IPS-18a (cell line): Measurements from ENCODE around the gene LDLRAD3.
A peak's percentile ranks its signal among the peaks of the same experiment; 100 is the strongest.

Experiments
- H3K27ac ChIP-seq: one replicate; pipeline ENCODE4 v1.5.1; 2013; ENCODE audit warnings: low read length
- H3K27me3 ChIP-seq: one replicate; pipeline ENCODE4 v1.6.1; 2013; ENCODE audit warnings: mild to moderate bottlenecking, low read length; ENCODE audit not compliant: control insufficient read depth, insufficient read depth
- H3K36me3 ChIP-seq: one replicate; pipeline ENCODE4 v1.6.1; 2013; ENCODE audit warnings: low read depth, low read length; ENCODE audit not compliant: control insufficient read depth
- H3K4me1 ChIP-seq: one replicate; pipeline ENCODE4 v1.6.1; 2013; ENCODE audit warnings: low read depth, low read length; ENCODE audit not compliant: control insufficient read depth
- H3K4me3 ChIP-seq: one replicate; pipeline ENCODE4 v1.5.1; 2013; ENCODE audit warnings: low read length
- H3K9ac ChIP-seq: one replicate; pipeline ENCODE4 v1.6.1; 2013; ENCODE audit warnings: mild to moderate bottlenecking, low read length, moderate library complexity
- H3K9me3 ChIP-seq: one replicate; pipeline ENCODE4 v1.6.1; 2013; ENCODE audit warnings: low read depth, low read length; ENCODE audit not compliant: control insufficient read depth

LDLRAD3 gene

GRCh38 chr11:35930466-35930865, 13.4 kb upstream of the LDLRAD3 start:
- no peak overlapping the region for H3K27ac ChIP-seq
- H3K4me1 ChIP-seq: no peaks in the 10 kb centered on the region
- H3K4me3 ChIP-seq: no peak overlapping the region
- H3K36me3 ChIP-seq: no peaks in the 10 kb centered on the region
- H3K9me3 ChIP-seq: no peaks in the 10 kb centered on the region
- no peaks in the 10 kb centered on the region for H3K27me3 ChIP-seq
- H3K9ac ChIP-seq: no peak overlapping the region

GRCh38 chr11:35932121-35932520, 11.7 kb upstream of the LDLRAD3 start:
- no peak overlapping the region for H3K4me3 ChIP-seq
- H3K27ac ChIP-seq: no peak overlapping the region
- no peaks in the 10 kb centered on the region for H3K9me3 ChIP-seq
- H3K9ac ChIP-seq: no peak overlapping the region
- no peaks in the 10 kb centered on the region for H3K27me3 ChIP-seq
- H3K4me1 ChIP-seq: no peaks in the 10 kb centered on the region
- no peaks in the 10 kb centered on the region for H3K36me3 ChIP-seq

GRCh38 chr11:35932681-35933319, 11.1 kb upstream of the LDLRAD3 start:
- no peak overlapping the region for H3K9ac ChIP-seq
- H3K27me3 ChIP-seq: no peaks in the 10 kb centered on the region
- H3K36me3 ChIP-seq: no peaks in the 10 kb centered on the region
- H3K9me3 ChIP-seq: no peaks in the 10 kb centered on the region
- H3K27ac ChIP-seq: no peak overlapping the region
- no peak overlapping the region for H3K4me3 ChIP-seq
- peaks cover 3% of the 10 kb centered on the region for H3K4me1 ChIP-seq

GRCh38 chr11:35933320-35933871, 10.5 kb upstream of the LDLRAD3 start:
- no peak overlapping the region for H3K27ac ChIP-seq
- no peaks in the 10 kb centered on the region for H3K9me3 ChIP-seq
- H3K36me3 ChIP-seq: no peaks in the 10 kb centered on the region

GRCh38 chr11:35934271-35934670, 9.6 kb upstream of the LDLRAD3 start:
- H3K4me3 ChIP-seq: no peak overlapping the region
- no peaks in the 10 kb centered on the region for H3K36me3 ChIP-seq
- peaks cover 3% of the 10 kb centered on the region for H3K4me1 ChIP-seq
- no peak overlapping the region for H3K27ac ChIP-seq
- H3K27me3 ChIP-seq: no peaks in the 10 kb centered on the region
- H3K9me3 ChIP-seq: no peaks in the 10 kb centered on the region
- H3K9ac ChIP-seq: no peak overlapping the region

More at GRCh38 chr11:35933320-35933871, 10.5 kb upstream of the LDLRAD3 start:
- Histone ChIP-seq H3K4me1 (peaks cover 3% of the 10 kb centered on the region), H3K27me3 (no peaks in the 10 kb centered on the region), H3K9ac (no peak overlapping the region), H3K4me3 (no peak overlapping the region)

GRCh38 chr11:35934981-35935380, 8.9 kb upstream of the LDLRAD3 start:
- H3K4me3 ChIP-seq: no peak overlapping the region
- no peaks in the 10 kb centered on the region for H3K27me3 ChIP-seq
- no peaks in the 10 kb centered on the region for H3K9me3 ChIP-seq
- H3K27ac ChIP-seq: no peak overlapping the region
- no peaks in the 10 kb centered on the region for H3K36me3 ChIP-seq
- no peak overlapping the region for H3K9ac ChIP-seq
- peaks cover 3% of the 10 kb centered on the region for H3K4me1 ChIP-seq

GRCh38 chr11:35935390-35935789, 8.5 kb upstream of the LDLRAD3 start:
- Histone ChIP-seq H3K4me1 (peaks cover 3% of the 10 kb centered on the region), H3K36me3 (no peaks in the 10 kb centered on the region), H3K27ac (no peak overlapping the region), H3K9ac (no peak overlapping the region), H3K9me3 (no peaks in the 10 kb centered on the region), H3K27me3 (no peaks in the 10 kb centered on the region), H3K4me3 (no peak overlapping the region)

- Histone ChIP-seq H3K27me3 (no peaks in the 10 kb centered on the region), H3K4me3 (no peak overlapping the region), H3K27ac (no peak overlapping the region), H3K36me3 (no peaks in the 10 kb centered on the region), H3K4me1 (peaks cover 3% of the 10 kb centered on the region), H3K9ac (no peak overlapping the region), H3K9me3 (no peaks in the 10 kb centered on the region)
Observed at GRCh38 chr11:35937111-35937510, 6.8 kb upstream of the LDLRAD3 start.

- no peak overlapping the region for H3K4me3 ChIP-seq
- no peak overlapping the region for H3K27ac ChIP-seq
- peaks cover 5% of the 10 kb centered on the region for H3K27me3 ChIP-seq
- no peak overlapping the region for H3K9ac ChIP-seq
- peaks cover 3% of the 10 kb centered on the region for H3K4me1 ChIP-seq
- no peaks in the 10 kb centered on the region for H3K36me3 ChIP-seq
- H3K9me3 ChIP-seq: no peaks in the 10 kb centered on the region
Observed at GRCh38 chr11:35937700-35938099, 6.2 kb upstream of the LDLRAD3 start.

- Histone ChIP-seq H3K9ac (no peak overlapping the region), H3K4me1 (peaks cover 9% of the 10 kb centered on the region), H3K4me3 (no peak overlapping the region), H3K27me3 (peaks cover 10% of the 10 kb centered on the region), H3K36me3 (no peaks in the 10 kb centered on the region), H3K27ac (no peak overlapping the region), H3K9me3 (no peaks in the 10 kb centered on the region)
Observed at GRCh38 chr11:35938231-35938630, 5.6 kb upstream of the LDLRAD3 start.

- H3K9ac ChIP-seq: peak overlapping the region; percentile 84
- peak overlapping the region; percentile 59 for H3K27ac ChIP-seq
- H3K9me3 ChIP-seq: no peaks in the 10 kb centered on the region
- peak overlapping the region; percentile 77 for H3K4me3 ChIP-seq
- no peaks in the 10 kb centered on the region for H3K36me3 ChIP-seq
- peaks cover 28% of the 10 kb centered on the region for H3K27me3 ChIP-seq
- peaks cover 29% of the 10 kb centered on the region for H3K4me1 ChIP-seq
Observed at GRCh38 chr11:35943309-35943708, 553 bp upstream of the LDLRAD3 start.

- peaks cover 28% of the 10 kb centered on the region for H3K27me3 ChIP-seq
- H3K36me3 ChIP-seq: no peaks in the 10 kb centered on the region
- no peaks in the 10 kb centered on the region for H3K9me3 ChIP-seq
- H3K4me3 ChIP-seq: peak overlapping the region; percentile 83
- H3K27ac ChIP-seq: no peak overlapping the region
- peaks cover 38% of the 10 kb centered on the region for H3K4me1 ChIP-seq
- H3K9ac ChIP-seq: peak overlapping the region; percentile 71
Observed at GRCh38 chr11:35944503-35945136, 758 bp downstream of the LDLRAD3 start.
